RCC 7860 (cell line): ENCODE measurements around the gene AHCYL1.
"Not testable (repeated sequence)": the region's sequence is repeated elsewhere in the genome, so short reads cannot be mapped to it uniquely, and the experiment has no call there.

Source experiments
- DNase-seq: peaks from one replicate; pipeline ENCODE4 v3.0.0-alpha.2; 2015; ENCODE audit warnings: low spot score
- FAIRE-seq: peaks from 2 replicates; lab custom pipeline; 2012; peaks lifted over from hg19 to GRCh38; lab: Jason Lieb, UNC

Gene AHCYL1

DNA sequence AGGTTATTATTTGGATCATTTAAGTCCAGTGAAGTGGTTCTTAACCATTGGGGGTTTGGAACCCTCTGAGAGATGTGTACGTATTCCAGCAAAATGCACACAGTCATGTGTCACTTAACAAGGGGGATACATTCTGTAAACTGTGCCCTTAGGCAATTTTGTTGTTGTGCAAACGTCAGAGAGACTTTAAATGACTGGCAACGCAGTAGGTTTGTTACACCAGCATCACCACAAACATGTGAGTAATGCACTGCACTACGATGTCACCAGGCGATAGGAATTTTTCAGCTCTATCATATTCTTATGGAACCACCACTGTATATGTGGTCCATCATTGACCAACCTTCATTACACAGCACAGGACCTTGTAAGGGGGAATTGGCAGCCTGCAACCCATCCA lies 11.9 kb downstream of the AHCYL1 start:
- no peak for FAIRE-seq
- DNase-seq, result no peak

DNA sequence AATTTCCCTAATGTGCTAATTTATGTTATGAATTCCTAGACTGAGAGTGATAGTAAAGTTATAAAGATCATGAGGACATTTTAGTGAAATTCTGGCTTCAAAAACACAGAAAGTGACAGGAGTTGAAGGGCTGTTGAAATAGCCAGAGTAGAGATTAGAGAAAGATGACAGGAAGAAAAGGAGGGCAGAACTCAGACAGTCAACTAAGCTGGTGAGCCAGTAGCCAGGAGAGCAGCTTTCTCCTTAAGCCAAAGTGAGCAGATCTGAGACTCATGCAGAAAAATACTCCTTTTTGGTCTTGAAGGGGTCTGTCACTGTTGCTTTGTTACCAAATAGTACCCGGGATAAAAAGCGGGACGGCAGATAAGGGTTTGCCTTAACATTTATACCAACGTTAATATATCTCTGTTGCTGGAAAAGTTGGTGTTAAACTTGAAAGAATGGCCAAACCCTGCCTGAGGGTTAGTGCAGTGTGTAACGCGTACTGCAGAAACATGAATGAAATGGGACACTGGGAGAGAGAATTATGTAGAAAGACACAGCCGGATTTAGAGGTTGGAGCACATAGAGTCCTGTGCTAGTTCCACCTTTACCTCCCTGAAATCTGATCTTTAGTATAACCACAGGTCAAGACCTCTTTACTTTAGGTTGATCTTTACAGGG lies 12.8 kb downstream of the AHCYL1 start:
- FAIRE-seq (no peak), DNase-seq (no peak)

DNA sequence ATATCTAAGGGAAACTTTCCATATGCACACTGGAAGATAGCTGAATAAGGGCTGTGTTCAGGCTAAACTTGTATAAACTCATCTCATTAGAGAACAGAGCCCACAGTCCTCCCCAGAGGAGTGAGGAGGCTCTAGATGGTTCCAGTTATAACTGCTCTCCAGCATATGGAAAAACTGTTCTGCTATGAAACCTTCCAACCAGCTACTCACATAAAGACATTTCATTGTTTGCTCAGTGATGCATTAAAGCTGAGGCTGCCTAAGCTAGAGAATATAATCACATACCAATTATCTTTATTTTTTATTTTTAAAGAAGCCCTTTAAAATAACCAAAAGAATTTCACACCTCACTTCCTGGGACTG lies 13.3 kb downstream of the AHCYL1 start:
- FAIRE-seq, result peak; percentile 16
- DNase-seq, result no peak

DNA sequence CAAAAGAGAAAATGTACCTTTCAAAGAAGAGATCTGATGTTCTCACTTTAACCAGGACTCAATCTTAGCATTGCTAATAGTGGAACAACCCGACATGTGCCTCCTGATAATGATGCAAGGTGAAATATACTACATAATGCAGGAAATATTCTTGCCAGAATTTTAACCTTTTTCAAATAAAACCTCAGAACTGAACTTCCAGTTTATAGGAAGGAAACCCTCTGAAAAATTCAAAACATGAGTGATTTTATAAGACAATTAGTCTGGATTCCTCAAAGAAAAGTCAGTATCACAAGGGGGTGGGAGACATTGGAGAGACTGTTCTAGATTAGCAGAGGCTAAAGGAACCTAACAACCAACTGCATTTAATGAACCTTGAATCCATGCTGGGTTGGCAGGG lies 18.1 kb downstream of the AHCYL1 start:
- FAIRE-seq (no peak), DNase-seq (no peak)

DNA sequence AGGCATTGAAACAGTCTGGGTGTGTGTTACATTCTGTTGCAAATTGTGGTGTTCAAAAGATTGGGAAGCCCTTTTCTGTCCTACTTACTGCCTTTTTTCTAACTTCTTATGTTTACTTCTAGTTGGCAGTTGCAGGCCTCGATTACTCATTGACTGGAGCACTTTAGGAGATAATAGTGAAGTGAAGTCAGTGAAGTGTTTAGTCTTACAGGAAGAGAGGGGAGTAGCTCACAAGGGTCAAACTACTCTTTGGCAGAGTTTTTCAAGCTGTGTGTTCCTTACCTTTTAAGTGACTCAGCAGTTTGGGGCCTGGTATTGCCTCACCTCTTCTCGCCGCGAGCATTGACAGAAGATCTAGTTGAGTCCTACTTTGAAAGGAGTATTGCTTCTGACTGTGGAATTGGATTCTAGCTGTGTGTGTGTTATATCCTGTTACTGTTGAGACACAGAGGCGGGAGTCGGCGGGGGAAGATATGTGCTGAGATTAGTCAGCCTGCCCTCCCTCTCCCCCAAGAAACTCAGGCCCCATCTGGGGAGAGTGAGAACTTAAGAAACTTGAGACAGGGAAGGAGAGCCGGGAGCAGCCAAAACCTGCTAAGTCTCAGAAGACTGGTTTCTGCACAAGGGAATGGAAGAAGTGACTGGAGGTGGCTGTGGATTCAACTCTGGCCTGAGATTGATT lies 19.3 kb downstream of the AHCYL1 start:
- FAIRE-seq, result peak; percentile 98
- DNase-seq, result peak; percentile 98

DNA sequence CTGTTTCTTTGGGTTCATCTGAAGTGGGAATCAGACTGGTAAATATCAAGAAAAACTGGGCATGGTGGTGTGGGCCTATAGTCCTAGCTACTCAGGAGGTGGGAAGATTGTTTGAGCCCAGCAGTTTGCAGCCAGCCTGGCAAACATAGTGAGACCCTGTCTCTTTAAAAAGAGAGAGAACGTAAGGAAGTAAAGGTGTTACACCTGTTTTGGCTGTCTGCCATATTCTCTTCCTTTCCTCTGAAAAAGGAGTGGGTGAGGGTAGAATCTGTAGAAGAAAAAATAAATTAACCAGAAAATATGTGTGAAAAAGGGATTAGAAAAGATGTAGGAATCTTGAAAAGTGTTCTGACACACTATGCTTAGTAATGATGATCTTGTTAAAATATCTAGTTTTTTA lies 20.0 kb downstream of the AHCYL1 start:
- no peak for DNase-seq
- no peak for FAIRE-seq

DNA sequence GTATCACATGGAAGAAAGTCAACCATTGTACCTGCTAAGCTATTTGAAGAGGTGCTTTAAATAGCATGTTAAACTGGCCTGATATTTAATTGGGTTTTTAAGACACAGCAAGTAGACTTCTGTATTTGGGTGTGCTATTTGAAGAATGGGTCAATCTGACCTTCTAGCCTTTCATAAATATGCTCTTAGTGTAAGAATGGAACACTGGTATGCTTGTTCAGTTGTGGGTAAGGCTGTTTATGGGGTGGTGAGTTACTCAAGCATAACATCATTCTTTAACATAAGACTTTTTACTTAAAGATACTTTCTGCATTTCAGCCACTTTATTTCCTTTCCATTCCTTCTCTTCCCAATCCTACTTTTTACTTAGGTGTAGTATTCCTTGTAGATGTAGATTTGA lies 21.4 kb downstream of the AHCYL1 start:
- no peak for FAIRE-seq
- no peak for DNase-seq

DNA sequence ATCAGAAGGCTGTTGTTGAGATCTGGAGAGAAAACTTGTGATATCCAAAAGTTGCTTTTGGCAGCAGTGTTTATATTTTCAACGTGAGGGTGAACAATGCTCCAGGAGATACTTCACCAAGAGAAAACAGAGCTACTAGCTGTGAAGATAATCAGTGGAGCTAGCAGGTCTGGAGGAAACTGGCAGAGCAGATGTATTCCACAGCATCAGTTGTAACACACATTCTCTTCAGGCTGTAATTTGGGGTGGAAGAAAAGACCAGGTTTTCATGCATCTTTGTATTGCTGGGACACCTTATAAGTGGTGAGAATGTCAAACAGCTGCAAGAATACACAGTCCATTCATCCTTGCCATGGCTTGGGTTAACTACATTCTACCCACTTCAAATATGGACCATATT lies 22.0 kb downstream of the AHCYL1 start:
- DNase-seq (no peak), FAIRE-seq (no peak)

DNA sequence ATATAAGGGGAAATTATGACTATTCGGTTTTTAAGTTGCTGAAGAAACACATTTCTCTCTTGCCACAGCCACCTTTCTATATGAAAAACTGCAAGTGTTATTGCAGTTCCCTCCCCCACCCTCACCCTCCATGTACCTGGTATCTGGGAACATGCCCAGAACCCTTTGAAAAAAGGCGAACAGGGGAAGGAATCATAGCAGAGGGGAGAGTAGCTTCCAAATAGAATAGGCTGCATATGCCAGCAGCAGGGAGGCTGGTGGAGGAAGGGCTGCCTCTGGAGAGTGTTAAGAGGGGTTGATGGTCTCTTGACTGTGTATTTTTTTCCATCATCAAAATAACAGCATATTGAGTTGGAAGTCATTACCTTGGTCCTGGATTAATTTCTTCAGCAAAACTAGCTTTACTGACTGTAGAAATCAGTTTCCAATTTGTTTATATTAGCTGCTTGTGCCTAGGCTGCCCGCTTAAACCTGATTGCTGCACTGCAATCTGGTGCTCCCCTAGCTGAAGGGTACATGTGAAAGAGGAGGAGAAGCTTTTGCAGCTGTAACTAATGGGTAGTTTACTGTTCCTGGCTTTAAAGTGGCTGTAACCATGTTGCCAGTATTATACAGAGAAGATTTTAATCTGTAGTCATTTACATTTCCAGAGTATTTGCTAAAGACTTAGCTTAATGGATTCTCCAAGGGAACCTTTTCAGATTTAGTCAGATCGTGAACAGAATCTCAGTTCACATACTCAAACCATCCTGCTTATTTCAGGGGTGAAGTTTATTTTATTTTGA lies 22.7 kb downstream of the AHCYL1 start:
- no peak for DNase-seq
- FAIRE-seq, result no peak

DNA sequence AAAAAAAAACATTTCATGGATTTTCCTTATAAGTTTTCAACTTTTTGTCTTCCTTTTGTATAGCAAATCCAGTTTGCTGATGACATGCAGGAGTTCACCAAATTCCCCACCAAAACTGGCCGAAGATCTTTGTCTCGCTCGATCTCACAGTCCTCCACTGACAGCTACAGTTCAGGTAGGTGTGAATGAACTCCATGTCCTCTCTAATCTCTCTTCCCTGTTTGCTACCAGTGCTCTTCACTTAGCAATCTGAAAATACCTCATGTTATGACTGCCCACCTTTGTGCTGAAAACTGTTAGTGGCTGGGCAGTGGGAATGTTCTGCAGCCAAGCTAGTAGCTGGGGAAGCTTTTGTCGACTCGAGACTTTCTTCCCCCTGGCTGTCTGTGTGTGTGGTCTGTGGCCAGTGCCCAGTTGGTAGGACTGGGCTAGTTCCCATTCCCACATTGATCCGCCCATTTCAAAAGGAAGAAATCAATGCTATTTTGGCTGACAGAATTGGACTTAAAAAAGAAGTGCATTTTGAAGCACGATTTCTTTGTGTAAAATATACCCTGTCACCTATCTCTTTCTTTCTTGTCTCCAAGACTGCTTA lies 24.5 kb downstream of the AHCYL1 start:
- FAIRE-seq, result no peak
- no peak for DNase-seq

DNA sequence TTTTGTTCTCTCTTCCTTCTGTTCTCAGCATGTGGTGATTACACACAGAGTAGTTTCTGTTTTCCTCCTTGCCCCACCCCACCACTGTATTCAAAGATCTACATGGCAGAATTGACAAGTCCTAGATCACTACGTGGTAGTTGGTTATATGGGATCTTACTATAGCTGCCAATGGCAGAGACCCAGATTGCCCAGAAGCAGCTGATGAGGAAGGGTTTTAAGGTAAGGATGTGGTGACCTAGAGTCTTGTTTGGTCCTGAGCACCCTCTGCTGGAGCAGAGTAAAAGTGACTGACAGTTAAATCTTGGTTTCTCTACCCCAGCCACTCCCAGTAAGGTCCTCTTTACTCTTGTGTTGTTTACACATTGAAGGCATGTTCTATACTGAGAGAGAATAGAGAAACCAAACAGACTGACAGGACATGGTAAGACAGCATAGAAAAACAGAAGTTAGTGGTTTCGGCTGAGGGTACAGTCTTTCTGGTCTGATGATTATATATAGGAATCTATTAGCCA lies 27.0 kb downstream of the AHCYL1 start:
- FAIRE-seq, result peak; percentile 26
- peak; percentile 59 for DNase-seq

DNA sequence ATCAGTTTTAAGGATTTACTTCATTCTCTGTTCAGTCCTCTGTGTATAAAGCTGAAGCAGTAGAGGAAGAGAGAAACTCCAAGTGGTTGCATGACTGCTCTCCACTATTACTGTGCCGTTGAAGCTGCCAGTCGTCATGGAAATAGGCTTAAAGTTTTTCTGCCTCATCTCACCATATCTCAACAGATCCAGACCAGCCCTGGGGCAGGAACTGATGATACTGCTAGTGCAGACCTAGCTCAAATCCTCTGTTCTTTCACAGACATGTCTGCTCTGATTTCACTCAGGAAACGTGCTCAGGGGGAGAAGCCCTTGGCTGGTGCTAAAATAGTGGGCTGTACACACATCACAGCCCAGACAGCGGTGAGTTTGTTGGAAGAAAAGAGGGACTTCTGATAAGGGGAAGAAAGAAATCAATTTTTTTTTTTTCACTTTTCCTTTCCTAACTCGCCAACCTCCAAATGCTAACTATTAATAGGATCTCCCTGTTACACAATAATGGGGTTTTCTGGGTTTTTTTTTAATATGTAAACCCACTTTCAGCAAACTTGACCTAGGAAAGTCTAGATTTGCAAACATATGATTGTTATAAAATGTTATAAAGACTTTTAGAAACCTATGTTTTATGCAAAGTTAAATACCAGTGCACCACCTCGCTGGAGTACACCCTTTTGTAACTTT lies 27.7 kb downstream of the AHCYL1 start:
- DNase-seq, result no peak
- no peak for FAIRE-seq

DNA sequence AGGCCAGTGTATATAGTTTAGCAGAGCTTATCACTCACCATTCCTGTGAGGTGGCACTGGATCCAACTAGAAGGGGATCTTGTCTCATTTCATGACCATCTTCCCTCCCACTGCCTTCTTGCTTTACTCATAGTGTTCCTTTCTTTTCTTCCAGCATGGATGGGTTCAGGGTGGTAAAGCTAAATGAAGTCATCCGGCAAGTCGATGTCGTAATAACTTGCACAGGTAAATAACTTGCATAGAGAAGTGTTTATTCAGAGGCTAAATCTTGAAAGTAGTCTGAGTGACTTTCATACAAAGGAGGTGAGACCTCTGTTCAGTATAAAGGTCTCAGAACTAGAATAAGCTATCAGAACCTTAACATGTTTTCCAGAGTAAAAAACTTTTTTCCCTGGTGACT lies 33.2 kb downstream of the AHCYL1 start:
- FAIRE-seq (no peak), DNase-seq (no peak)

DNA sequence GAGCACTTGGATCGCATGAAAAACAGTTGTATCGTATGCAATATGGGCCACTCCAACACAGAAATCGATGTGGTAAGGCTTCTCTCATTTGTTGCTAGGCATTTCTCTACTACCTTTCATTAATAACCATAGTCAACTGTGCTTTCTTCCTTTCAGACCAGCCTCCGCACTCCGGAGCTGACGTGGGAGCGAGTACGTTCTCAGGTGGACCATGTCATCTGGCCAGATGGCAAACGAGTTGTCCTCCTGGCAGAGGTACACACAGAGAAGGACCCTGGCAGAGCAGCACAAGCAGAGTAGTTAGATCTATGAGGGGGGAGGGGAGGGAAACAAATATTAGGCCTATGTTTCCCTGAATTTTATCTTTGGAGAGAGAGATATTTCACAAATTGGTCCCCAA lies 33.8 kb downstream of the AHCYL1 start:
- no peak for FAIRE-seq
- no peak for DNase-seq

DNA sequence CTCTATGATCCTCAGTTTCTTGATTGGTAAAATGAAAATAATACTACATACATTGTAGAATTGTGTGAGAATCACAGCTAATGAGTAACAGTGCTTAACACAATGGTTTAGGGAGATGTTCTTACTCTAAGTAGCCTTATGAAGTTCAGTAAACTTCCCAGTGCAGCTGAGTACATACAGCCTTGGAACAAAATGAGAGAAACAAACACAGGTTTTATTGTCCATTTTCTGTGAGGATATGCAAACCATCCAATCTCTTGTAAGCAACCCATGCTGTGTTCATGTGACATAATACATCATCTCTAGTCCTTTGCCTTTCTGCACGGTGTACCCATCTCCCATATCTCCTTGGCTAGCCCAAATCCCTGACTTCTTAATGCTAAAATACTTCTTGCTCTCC lies 35.2 kb downstream of the AHCYL1 start:
- FAIRE-seq, result no peak
- no peak for DNase-seq

DNA sequence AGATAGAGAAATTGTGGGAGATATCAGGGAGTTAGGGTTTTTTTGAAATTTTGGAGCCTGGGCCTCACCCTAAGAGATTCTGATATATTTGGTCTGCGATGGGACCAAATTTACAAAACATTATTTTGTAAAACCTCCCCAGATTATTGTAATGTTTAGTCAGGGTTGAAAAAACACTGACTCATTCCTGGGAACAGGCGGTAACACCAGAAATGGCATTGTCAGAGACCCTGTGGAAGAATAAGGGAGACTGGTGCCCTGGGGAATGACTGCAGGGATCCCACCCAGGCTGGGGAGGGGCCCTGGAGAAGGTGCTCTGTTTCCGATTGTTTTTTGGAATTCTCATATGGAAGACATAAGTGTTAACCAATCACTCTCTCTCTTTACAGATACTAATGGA lies 36.7 kb downstream of the AHCYL1 start:
- no peak for DNase-seq
- no peak for FAIRE-seq

DNA sequence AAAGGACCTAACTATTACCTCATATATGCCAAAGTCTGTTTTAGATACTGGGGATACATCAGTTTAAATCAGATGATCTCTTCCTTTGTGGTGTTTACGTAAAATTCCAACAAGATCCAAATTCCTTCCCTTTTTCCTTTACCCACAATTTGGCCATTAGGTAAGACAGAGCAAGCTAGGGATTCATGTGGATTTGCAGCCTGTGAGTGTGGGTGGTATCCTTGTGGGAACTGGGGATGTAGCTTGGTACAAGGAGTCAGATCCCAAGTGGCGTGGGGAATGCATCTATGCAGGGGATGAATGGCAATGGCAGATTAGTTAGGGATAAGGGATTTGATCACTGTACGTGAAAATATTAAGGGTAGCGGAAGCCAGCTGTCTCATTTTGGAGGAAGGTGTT lies 40.0 kb downstream of the AHCYL1 start:
- DNase-seq (no peak), FAIRE-seq (no peak)

DNA sequence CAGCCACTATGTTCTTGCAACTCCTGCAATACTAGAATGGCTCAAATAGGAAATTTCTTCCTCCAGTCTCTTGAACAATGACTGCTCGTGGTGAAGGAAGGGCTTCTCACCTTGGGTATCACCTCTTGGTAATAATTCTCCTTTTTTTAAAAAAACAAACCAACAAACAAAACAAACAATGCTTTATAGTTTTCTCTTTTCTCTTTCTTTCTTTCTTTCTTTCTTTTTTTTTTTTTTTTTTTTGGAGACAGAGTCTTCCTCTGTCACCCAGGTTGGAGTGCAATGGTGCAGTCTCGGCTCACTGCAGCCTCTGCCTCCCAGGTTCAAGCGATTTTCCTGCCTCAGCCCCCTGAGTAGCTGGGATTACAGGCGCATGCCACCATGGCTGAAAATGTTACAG lies 46.1 kb downstream of the AHCYL1 start:
- not testable (repeated sequence) for FAIRE-seq, DNase-seq

DNA sequence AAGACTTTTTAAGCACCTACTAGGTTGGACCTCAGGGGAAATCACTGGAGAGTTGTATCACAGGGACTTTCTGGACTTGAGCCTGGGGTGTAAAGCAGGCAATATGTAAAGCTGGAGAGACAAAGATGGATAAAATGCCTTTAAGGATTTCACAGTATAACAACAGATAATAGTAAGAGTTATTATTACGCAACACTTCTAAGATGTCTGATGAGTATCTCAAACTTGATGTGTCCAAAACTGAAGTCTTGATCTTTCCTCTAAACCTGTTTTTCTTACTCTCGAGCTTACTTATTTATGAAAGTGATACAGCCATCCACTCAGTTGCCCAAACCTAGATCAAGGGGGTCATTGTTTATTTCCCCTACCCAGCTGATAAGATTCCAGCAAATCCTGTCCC lies 47.8 kb downstream of the AHCYL1 start:
- DNase-seq (no peak), FAIRE-seq (no peak)

DNA sequence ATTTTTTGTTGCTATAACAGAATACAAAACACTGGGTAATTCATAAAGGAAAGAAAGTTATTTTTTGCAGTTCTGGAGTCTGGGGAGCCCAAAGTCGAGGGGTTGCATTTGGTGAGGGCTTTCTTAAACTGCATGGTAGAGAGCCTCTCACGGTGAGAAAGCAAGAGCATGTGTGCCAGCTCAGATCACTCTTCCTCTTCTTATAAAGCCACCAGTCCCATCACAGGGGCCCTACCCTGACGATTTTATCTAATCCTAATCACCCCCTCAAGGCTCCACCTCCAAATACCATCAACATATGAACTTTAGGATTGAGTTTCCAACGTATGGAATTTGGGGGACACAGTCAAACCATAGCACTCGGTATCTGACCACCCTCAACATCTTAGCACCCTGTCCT lies 48.9 kb downstream of the AHCYL1 start:
- DNase-seq (no peak), FAIRE-seq (no peak)

DNA sequence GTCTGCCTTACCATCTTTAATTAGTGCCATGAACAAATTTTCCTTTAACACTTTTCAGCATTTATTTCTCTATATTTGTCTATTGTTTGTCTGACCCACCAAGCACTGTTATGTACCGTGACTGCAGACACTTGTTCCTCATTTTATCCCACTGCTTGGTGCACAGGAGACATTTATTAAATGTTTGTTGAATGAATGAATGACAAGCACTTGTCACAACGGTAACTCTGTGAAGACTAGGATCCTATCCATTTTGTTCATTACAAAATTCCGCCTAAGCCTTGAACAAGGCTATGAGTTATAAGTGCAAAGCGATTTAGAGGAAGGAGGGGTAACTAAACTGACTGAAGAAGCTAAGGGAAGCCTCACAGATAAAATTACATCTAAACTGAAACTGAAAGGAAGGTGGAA lies 49.5 kb downstream of the AHCYL1 start:
- DNase-seq (no peak), FAIRE-seq (no peak)
